Stimulated activated CD8-positive, alpha-beta memory T cell treated with anti-CD3 and anti-CD28 coated beads, Interleukin-15, amount 100 ng/mL, for 1 hour (primary cell): Measurements from ENCODE around the gene MYT1.

Source experiments
- DNase-seq: peaks from one replicate; pipeline ENCODE4 v3.0.0-alpha.2; 2020; ENCODE audit warnings: low read depth

The MYT1 gene

DNA sequence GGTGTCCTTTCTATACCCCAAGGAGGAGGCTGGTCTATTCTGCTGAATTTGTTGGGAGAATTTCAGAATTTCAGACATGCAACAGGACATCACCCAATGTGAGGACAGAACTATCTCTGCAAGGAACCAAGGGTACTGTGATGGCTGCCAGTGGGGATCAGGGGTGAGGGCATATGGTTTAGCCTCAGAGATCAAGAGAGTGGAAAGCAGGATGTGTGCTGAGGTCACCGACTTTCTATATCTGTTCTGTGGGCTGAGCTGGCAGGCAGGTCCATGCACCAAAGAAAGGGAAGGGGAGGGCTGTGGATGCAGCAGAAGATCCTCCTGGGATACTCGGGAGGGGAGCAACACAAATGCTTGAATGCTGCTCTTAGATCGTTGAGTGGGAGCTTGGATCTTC, 28.8 kb downstream of the MYT1 start:
- no peak for DNase-seq

DNA sequence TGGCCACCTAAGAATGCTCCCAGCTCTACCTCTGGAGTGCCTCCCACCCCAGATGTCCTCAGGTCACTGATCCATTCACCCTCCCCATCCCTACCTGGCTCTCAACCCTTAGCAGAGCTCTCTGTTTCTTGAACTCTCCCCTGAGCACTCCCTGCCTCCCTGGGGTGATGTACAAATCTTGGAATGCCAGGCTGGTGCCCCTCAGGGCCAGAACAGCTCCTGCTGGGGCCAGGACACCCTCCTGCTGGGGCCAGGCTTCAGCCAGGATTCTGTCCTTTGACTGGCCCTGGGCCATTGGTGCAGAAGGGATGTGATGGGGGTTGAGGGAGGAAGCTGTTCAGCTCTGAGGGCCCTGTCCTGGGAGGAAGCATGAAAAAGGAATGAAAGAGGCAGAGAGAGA, 30.0 kb downstream of the MYT1 start:
- no peak for DNase-seq

DNA sequence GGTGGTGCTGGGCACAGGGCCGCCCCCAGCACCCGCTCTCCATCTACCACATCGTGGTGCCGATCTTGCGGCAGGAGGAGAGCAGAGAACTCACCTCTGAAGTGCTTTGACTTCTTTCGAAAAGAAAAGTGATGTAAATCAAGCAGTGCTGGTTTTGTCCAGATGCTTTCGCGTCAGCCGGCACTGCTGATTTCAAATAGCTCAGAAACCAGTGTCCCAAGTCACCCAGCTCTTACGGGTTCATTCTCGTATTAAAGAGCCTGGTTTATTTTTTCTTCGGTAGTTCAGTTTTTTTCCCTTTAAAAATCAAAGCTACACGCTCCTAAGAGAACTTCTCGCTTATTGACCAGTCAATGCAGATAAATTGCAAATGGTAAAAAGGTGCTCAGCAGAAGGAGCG, 32.1 kb downstream of the MYT1 start:
- no peak for DNase-seq

DNA sequence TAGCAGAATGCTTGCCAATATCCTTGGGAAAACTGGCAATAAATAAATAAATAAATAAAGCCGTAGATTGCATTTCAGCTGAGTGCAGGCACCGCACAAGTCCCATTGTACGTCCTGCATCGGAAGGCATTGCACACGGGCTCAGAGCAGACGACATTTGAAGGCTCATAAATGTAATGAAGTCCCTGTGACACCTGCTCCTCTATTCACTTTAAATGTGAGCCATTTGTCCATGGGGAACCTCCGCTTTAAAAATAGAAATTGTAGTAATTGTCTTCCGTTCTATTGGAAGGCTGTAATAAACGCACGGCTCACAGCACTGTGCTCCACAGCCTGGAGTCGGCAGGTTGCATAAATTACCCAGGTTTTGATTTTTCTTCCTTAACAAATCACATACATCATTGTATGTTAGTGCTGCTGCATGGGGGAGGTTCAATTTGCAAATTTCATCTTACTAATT, 32.6 kb downstream of the MYT1 start:
- DNase-seq = no peak

DNA sequence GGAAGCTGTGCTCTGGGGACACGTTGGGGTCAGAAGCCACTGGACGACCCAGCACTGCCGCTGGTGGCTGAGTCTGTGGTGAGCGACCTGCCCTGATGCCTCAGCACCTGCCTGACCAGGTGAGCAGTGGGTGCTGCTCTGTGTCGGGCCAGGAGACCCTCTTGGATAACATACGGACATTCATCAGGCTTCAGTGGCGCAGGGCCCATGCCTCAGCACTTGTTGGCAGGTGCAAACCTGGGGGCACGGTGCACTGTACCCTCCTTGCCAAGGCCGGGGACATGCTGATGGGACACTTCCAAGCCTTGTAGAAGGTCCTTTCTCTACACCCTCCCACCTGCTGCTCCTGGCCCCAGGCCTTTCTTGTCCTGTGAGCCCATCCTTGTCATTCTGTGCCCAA, 34.1 kb downstream of the MYT1 start:
- DNase-seq = no peak

DNA sequence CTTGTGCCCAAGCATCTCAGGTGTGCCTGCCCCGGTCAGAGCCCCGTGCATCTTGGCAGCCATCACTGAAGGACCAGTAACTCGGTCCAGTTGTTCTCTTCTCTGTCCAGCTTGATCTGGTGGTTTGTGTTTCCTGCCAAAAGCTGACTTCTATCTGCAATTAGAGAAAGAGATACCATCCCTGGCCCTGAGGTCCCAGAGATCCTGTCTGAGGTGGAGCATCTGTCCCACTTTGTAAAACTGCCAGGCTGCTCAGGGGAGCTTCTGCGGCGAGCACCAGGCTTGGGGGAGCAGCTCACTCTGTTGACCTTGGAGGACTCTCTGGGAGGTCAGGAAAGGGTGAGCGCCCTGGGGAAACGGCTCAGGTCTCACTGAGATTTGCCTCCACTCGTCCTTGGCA, 35.1 kb downstream of the MYT1 start:
- no peak for DNase-seq

DNA sequence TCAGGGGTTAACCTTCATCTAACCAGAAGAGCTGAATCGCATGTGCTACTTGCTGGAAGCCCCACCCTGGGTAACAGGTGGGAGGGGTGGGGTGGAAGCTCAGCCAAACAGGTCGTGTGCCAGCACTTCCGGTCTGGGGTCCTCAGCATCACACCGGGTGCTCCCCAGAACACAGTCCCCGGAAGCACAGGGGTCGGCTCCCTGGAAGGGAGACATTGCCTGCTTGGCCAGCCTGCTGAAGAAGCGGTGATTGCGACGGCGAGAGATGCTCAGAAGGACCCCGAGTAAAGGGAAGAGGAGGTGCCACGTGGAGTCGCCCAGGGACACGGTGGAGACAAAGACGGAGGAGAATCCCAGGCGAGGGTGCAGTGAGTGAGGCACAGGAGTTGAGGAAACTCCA, 36.5 kb downstream of the MYT1 start:
- no peak for DNase-seq

DNA sequence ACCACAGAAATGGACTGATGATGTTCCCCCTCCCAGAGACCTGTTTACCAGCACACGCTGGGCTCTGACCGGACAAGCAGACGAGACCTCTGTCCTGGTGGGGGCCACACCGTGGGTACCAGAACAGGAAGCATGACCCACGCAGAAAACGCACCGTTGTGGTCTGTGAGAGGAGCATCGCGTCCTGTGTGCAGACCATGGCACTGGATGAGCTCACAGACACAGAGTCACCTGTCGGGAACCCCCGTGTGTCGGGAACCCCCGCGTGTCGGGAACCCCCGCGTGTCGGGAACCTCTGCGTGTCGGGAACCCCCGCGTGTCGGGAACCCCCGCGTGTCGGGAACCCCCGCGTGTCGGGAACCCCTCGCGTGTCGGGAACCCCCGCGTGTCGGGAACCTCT, 37.4 kb downstream of the MYT1 start:
- no peak for DNase-seq

DNA sequence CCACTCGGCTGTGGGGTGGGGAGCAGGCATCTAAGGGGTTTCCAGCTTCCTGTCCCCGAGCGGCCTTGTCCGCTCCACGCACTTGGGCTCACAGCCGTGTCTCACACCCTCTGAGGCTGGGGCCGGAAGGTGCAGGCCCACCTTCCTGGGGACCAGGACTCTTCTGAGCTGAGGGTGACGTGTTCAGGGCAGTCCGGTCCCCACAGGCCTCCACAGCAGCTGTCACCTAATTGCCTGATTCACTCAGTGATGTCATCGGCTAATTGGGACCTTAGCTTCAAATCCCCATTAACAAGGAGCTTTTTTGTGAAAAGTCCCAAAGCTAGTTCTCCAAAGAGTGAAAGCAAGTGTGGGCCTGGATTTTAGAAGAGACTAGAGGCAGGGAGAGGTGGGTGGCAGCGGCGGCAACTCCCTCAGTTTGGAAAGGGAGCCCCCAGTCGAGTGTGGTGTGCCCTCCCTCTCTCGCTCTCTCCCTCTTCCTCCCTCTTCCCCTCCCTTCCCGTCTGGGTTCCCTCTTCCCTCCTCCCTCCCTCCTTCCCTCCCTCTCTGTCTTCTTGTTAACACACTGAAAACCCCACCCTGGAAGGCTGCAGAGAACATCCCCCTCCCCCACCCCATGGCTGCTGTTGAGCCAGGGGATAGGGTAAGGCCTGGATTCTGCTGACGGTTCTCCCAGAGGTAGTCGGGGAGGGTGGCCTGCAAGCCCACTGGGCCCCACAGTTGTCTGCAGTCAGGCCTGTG, 39.0 kb downstream of the MYT1 start:
- no peak for DNase-seq

DNA sequence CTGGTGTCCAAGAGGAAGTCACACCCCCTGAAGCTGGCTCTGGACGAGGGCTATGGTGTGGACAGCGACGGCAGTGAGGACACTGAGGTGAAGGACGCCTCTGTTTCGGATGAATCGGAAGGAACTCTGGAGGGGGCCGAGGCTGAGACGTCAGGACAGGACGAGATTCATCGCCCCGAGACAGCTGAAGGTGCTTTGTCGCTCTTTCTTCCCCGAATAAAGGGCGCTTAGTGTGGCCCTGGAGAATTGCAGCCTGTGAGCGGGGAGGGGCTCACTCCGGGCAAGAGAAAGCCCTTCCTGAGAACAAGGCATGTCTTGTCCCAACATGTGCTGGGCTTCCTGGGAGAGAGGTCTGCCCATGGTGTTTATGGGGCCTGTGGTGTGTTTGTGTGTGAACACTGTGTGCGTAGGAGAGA, 41.4 kb downstream of the MYT1 start:
- no peak for DNase-seq

DNA sequence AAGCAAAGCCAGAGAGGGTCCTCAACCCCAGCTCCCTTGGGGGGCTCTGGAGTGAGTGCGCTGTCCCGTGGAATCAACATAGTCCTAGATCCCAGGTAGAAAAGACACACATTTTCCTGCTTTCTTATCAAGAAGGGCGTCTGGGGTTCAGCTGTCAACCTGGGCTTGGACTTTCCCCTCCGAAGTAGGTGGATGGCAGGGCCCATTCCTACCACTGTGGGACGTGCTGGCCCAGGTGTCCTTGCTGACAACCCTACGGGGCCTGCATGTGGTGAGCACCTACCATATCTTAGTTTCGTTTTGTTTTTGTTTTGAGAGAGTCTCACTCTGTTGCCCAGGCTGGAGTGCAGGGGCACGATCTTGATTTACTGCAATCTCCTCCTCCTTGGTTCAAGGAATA, 42.4 kb downstream of the MYT1 start:
- DNase-seq = no peak

DNA sequence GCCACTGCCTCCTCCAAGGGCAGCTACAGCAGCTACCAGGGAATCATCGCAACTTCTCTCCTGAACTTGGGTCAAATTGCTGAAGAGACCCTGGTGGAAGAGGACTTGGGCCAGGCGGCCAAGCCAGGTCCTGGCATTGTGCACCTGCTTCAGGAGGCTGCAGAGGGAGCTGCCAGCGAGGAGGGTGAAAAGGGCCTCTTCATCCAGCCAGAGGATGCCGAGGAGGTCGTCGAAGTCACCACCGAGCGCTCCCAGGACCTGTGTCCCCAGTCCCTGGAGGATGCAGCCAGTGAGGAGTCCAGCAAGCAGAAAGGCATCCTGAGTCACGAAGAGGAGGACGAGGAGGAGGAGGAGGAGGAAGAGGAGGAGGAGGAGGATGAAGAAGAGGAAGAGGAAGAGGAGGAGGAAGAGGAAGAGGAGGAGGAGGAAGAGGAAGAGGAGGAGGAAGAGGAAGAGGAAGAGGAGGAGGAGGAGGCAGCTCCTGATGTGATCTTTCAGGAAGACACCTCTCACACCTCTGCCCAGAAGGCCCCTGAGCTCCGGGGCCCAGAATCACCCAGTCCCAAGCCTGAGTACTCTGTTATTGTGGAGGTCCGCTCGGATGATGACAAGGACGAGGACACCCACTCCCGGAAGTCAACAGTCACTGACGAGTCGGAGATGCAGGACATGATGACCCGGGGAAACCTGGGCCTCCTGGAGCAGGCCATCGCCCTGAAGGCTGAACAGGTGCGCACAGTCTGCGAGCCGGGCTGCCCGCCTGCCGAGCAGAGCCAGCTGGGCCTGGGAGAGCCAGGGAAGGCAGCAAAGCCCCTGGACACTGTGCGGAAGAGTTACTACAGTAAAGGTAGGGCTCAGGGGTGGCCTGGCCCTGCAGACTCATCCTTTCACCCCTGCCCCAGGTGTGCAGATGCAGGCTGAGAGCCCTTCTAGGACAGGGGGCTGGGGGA, 43.7 kb downstream of the MYT1 start:
- DNase-seq = no peak

DNA sequence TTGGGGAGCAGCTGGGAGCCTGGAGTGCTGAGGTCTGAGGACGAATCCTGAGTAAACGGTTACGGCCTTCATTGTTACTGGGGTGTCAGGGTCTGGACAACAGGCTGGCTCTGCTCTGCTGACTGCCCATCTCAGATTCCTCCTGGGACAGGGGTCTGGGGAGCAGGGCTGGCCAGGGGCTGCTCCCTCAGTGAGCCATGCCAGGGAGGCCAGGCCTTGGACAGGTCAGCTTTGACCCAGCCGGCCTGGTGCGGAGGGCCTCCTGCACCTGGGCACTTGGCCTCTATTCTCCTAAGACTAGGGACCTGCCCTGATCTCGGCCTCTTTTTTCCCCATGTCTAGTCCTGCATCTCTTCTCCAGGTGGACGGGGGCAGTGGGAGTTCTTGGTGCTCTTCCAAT, 44.9 kb downstream of the MYT1 start:
- no peak for DNase-seq

DNA sequence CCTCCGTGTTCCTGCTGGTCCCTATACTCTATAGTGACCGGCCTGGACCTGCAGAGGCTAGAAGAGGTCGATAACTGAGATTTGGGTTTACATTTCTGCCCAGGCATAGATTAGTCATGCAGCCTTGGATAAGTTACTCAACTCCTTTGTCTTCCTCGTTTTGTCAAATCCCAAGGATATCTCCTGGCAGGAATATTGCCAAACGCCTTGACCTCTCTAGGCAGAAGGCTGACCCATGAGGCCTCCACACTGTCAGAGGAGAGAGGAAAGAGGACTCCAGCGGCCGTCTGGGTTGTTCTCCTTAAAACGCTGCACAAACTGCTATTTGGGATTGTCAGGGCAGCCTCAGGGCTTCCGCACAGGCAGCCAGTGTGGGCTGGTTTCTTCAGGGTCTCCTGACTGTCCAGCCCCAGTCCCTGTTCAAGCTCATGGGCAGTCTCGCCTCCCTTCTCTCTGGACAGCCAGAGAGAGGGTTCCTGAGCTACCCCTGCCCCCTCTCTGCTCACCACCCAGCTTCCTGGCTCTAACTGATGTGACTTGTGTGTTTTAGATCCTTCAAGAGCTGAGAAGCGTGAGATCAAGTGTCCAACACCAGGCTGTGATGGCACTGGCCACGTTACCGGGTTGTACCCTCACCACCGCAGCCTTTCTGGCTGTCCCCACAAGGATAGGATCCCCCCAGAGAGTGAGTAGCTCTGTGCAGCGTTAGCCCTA, 46.6 kb downstream of the MYT1 start:
- DNase-seq = no peak

DNA sequence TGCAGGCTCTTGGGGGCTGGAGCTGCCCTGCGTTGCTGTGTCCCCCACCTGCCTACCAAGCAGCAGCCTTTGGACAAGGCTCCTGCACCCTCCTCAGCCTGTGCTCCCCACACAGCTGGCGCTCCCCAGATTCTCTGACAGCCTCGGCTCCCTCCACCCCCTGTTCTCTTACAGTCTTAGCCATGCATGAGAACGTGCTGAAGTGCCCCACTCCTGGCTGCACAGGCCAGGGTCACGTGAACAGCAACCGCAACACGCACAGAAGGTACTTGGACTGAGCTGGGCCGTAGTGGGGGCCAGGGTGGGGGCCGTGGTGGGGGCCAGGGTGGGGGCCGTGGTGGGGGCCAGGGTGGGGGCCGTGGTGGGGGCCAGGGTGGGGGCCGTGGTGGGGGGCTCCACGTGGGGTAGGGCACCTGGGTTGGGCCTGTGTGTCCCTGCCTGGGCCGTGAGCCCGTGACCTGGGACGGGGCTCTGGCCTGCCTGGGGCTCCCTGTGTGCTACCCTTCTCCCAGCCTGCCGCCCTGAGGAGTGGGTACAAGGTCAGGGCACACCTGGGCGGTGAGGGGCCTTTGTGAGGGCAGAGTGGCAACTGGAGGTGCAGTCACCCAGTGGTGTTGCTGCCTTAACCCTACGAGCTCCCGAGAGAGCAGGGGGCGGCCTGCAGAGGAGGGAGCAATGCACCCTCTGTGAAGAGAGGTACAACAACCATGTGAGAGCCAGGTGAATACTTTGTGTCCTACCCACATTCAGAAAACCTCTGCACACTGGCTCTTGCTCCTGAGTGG, 47.8 kb downstream of the MYT1 start:
- DNase-seq = no peak

DNA sequence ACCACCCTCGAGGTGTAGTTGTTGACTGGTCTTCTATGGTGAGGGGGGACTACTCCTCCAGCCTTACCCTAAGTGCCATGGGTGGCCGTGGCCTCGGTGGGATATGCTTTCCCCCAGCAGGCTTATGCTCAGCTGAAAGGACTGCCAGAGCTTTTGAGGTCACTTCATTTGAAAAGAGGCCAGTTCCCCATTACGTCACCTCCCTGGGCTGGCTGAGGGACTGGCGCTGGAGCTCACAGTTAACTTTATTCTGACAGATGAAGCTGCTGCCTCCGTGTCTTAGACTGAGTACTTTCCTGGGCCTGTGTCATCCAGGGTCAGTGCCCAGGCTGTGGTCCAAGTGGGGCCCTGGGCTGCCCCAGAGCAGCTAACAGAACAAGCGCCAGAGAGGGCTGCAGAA, 48.5 kb downstream of the MYT1 start:
- DNase-seq = no peak

DNA sequence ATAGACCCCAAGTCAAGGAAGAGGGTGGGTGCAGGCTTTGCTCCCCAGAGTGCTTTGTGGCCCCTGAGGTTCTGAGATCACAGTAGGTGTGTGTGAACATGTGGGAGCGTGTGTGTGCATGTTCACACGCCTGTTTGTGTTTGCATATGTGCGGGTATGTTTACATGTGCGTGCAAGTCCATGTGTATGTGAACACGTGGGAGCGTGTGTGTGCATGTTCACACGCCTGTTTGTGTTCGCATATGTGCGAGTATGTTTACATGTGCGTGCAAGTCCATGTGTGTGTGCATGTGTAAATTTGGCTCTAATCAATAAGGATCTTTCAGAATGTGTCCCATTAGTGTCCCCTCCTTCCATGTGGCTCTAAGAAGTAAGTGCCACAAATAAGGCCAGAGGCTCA, 49.9 kb downstream of the MYT1 start:
- no peak for DNase-seq

DNA sequence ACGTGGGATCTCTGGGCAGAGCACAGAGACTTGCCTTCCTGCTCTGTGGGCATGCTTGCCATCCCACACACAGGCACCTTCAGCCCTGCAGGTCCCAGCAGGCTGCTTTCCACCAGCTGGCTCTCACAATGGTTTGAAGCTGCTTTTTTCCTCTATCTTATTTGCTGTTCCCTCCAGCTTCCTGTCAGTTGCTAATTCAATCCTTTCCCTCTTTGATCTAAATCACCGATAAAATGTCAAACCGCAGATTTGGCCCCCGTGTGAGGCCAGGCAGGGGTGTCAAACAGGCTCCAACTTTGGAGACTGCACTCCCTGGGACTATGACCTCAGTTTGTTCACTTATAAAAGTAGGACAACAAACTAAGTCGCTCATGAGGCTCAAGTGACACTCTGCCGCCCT, 50.7 kb downstream of the MYT1 start:
- DNase-seq = no peak

DNA sequence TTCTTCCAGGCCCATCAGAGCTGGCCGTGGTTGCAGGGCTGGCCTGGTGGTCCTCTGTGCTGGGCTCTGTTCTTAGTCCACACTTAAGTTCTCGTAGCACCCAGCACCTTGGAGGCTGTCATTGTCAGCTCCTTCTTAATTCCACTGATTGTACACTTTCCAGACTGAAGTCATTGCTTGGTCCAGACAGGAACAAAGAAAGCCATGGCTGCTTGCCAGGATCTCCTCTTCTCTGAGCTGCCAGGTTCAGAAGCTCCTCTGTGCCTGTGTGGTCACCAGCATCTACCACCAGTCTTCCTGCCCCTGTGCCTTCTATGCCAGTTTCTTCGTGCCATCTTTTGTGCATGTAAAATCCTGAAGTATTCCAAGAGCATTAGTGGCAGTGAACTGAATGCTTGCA, 51.8 kb downstream of the MYT1 start:
- no peak for DNase-seq

DNA sequence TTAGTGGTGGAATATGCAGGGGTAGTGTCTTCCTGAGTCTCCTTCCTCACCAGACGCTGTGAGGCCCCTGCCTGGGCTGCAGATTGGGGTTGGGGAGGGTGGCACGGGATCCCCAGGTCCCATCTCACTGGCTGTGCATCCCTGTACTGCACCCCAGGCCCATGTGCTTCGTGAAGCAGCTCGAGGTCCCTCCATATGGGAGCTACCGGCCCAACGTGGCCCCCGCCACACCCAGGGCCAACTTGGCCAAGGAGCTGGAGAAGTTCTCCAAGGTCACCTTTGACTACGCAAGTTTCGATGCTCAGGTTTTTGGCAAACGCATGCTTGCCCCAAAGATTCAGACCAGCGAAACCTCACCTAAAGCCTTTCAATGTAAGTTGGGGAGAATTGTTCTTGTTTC, 52.7 kb downstream of the MYT1 start:
- no peak for DNase-seq

DNA sequence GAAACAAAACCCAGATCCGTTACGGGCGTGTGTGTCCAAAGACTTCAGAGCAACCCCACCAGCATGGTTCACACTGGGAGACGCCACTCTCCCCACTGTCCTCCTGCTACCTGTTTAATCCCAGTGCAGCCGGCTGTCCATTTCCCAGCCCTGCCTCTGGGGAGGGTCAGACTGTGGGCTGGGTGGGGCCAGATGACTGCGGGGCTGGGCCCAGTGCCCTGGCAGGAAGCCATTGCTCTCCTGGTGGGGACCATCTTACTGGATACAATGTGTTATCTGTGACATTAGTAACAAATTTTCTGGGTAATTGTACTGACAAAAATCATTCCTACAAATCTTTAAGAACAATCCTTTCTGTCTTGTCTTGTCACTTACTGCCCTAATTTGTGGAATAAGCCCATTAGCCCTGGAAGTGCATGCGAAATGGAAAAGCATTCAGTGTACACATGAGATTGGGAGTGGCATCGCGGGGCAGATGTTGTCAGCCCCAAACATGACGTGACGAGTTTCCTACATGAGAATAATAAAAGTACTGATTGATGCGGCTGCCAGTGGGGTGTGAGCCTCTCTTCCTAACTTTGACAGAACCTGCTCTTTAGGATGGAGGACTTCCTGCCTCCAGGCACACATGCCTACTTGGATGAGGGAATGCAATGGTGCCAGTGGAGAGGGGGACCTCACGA, 53.4 kb downstream of the MYT1 start:
- DNase-seq = no peak
